GM21447 (cell line): ENCODE results near the gene COX14.

Experiments
- ATAC-seq: cut with Tn5 transposase; IDR thresholded peaks from one replicate; pipeline ENCODE4 v1.9.1; 2021; ENCODE audit not compliant: unreplicated experiment

COX14 gene

DNA sequence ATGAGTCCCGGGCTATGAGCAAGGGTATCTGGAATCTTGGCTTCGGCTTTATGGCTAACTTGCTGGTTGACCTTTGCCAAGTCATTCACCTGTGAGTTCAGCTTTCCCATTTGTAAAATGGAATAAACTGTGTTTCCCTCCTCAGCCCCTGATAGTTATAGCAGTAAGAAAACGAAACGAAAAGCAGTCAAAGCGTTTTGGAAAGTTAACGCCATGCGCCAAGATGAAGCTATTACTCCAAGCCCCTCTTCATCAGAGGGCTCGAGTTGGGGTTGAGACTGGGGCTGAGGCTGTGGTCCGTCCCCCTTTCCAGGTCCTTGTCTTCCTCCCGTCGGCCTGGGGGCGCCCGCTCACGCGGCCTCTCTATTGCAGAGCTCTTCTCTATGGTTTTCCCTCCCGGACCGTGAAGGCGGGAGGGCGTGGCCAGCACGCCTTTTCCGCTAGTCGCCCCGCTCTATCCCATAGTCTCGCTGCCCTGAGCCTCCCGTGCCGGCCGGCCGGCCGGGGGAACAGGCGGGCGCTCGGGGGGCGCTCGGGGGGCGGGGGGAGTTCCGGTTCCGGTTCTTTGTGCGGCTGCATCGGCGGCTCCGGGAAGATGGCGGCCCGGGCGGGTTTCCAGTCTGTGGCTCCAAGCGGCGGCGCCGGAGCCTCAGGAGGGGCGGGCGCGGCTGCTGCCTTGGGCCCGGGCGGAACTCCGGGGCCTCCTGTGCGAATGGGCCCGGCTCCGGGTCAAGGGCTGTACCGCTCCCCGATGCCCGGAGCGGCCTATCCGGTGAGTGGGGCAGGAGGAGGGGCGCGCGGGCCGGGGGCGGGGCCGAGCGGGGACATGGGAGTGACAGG, 27.0 kb upstream of the COX14 start, which contains the start of gene SMARCD1:
Gene SMARCD1, plus strand, starts transcription at position 568 of the 840 bp plus-strand sequence. Its CDS starts 28 bp downstream, at position 596.
- ATAC-seq: peak; percentile 80

DNA sequence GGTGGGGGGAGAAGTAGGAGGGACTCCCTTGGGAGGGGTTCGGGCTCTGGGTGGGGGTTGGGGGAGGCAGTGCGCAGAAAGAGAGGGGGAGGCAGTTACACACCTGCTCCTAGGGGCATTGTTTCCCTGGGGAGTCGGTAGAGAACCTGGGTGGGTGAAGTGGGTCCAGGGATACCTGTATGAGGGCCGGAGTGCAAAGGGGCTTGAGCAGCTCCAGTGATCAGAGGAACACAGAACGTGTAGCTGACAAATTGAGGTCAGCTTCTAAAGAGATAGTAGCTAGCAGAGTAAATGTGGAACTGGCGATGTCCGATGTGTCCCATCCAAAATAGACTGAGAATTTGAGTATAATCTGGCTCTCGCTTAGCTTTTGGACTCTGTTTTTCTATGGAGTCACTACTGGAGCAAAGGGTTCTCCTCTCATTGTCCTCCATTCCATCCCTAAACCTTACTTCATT, 26.4 kb upstream of the COX14 start:
- ATAC-seq: no peak

DNA sequence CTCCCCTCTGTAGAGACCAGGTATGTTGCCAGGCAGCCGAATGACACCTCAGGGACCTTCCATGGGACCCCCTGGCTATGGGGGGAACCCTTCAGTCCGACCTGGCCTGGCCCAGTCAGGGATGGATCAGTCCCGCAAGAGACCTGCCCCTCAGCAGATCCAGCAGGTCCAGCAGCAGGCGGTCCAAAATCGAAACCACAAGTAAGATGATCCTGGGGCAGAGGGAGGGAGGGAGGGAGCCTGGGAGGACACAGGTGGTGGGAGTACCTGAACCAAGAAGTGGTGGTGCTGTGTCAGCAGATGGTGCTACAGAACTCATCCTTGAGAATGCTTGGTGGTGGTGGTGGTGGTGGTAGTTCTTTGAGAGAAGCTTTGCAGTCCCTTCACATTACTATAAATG, 25.9 kb upstream of the COX14 start:
- no peak for ATAC-seq

DNA sequence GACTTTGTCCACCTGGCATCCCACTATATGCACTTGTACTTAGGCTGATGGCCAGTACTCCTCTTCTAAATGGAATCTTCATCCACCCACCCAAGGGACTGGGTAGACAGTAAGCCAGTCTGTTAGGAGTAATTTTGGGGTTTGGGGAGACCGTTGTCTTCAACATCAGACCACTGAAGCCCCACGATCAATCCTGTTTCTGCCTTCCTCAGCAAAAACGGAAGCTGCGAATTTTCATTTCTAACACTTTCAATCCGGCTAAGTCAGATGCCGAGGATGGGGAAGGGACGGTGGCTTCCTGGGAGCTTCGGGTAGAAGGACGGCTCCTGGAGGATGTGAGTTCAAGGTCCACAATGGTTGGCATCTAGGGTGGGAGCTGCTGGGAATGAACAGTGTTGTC, 24.9 kb upstream of the COX14 start:
- ATAC-seq: no peak

DNA sequence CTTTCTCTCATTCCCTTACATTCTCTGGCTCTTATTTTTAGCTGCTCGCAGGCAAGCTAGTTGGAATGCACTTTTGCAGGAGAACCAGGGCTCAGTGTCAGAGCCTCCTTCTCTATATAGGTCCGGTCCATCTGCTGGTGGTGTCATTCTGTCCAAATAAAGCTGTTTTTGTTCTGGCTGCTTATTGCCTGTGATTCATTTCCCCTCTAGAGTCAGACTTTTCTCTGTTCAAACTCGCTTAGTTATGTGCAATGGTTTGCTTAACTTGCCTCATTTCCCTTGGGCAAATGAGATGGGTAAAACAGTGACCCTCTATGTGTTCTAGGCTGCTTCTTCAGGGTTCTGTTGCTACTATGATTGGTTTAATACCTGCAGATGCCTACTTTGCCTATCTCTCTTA, 24.0 kb upstream of the COX14 start:
- no peak for ATAC-seq

DNA sequence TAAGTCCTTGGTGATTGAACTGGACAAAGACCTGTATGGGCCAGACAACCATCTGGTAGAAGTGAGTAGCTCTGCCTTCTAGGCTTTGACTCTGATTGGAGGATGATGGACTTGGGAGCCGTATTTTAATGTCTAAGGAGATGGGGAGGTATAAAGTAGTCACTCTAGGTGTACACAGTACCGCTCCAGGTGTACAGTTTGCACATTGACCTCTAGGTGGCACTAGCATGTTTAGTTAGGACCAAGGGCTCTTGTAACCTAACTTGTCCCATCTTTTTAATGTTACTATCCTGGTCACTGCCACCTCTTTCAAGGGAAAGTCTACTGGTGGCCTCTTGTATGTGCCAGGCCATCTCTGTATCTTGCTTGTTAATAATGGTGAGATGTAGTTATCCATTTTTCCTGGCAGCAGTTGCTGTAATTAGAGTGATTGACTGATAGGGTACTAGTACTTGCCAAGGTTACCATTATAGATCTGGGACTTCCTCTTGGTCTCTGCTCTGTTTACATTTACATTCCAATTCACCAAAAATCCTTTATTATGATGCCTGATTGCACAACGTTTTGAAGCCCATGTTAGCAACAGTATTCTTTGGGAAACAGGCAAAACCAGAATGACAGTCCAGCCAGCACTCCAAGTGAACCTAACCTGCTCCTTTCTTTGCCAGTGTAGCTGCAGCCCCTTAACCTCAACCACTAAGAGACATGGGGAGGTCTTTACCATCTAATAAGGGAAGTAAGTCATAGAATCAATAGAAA, 23.3 kb upstream of the COX14 start:
- no peak for ATAC-seq

DNA sequence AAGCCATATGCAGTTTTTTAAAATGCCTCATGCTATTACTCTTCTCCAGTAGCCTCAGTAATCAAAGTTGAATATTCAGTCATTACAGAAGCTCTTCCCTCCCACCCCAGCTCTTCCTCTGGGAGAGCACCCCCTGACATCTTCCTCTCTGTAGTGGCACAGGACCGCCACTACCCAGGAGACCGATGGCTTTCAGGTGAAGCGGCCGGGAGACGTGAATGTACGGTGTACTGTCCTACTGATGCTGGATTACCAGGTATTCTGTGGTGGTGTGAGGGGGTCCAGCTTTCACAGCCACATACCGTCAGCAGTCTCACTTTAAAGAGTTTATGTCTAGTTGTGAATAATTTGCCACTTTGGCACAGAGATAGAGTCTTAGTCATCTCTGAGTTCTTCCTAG, 22.3 kb upstream of the COX14 start:
- ATAC-seq: no peak

DNA sequence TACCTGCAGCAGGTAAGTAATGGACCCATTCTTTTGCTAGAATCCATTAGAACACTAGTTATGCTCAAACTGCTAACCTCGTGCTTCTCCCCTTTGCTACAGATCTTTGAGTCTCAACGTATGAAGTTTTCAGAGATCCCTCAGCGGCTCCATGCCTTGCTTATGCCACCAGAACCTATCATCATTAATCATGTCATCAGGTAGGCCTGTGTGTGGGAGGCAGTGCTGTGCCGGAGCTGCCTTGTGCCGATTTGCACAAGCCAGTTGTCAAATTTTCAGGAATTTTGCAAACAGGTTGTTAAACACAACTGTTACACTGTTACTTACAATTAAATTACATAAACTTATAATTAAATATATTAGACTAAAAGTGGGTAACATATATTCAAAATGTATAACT, 21.6 kb upstream of the COX14 start:
- no peak for ATAC-seq

DNA sequence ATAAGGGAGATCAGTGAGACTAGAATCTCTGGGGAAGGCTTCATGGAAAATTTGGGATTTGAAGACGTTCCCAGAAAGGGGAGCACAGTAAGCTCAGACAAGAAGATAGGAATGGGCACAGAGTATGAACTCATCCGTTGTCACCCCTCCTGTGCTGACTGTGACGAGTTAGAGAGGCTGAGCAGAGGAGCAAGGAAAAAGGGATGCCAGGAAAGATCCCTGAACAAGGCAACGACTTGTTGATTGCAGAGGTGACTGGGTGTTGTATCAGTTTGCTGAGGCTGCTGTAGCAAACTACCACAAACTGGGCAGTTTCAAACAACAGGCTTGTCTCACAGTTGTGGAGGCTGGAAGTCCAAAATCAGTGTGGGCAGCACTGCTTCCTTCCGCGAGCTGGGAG, 14.1 kb upstream of the COX14 start:
- ATAC-seq: no peak

DNA sequence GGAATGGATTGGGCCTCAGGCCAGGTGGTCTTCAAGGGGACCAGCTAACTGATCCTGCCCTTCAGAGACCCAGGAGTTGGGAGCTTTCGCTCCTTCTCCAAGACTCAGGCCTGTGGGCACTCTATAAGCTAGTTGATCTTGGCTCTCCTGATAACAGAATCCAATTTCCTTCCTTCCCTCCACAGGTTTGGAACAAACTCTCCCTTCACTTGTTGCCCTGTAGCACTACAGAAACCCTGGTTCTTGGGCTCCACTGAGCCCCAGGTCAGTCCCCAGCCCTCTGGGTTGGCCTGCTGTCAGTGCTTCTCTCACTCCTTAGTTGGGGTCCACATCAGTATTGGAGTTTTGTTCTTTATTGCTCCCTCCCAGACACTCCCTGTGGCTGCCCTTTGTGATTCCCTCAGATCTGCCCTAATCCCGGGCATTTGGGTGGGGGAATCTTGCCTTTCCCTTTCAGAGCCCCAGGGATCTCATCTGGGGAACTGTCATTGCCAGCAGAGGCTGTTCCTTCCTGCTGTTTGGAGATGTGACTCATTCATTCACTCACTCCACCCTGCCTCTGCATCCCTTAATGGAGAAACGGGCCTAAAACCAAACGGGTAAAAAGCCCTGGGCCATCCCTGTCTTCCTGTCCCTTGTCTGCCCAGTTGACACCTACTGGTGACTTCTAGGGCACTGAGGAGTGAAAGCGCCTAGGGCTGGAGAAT, 12.6 kb upstream of the COX14 start:
- ATAC-seq: no peak

DNA sequence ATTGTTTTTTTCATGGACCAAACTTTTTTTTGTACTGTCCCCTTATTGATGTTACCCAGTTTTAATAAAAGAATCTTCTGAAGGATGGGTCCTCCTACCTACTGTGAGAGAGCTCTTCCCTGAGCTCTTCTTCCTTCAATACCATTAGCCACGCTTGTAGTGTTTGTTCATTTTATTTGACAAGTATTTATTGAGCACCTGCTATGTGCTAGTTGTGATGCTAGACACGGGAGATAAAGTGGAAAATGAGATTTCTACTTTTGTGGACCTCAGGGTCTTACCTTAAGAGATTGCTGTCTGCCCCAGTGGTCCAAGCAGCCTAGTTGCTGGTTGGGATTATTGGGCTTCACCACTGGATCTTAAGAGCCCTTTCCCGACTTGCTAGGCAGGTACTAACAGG, 11.5 kb upstream of the COX14 start:
- no peak for ATAC-seq

DNA sequence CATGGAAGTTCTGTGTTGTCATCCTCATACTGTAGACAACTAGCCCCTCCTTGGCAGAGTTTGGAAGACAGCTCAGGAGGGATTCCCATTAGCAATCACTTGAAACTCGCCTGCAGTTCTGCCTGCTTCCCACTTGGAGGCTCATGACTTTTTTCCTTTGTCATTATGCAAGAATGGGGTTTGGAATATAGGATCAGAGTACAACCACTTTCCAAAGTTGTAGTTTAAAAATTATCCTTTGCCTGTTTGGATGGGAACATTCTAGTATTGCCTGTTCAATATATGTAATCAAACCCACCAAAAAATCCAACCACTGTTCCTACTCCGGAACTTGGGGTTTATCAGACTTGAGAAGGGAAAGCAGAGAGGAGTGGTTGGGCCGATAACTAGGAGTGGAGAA, 10.4 kb upstream of the COX14 start:
- no peak for ATAC-seq

DNA sequence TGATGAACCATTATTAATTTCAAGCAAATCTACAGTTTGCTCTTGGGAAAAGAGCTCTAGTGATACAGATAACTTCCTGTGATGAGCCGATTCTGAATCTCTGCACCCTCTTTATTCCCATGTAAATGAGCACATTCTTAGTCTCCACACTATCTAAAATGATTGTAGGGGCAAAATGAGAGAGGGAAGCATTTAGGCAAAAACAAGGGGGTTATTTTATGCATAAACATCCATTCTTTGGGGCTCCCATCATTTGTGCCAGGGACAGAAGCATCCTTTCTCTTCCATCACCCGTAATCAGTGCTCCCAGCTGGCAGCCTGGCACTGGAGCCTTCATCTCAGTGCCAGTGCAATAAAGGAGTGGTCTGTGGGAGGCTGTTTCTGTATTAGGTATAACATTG, 9.9 kb upstream of the COX14 start:
- no peak for ATAC-seq

DNA sequence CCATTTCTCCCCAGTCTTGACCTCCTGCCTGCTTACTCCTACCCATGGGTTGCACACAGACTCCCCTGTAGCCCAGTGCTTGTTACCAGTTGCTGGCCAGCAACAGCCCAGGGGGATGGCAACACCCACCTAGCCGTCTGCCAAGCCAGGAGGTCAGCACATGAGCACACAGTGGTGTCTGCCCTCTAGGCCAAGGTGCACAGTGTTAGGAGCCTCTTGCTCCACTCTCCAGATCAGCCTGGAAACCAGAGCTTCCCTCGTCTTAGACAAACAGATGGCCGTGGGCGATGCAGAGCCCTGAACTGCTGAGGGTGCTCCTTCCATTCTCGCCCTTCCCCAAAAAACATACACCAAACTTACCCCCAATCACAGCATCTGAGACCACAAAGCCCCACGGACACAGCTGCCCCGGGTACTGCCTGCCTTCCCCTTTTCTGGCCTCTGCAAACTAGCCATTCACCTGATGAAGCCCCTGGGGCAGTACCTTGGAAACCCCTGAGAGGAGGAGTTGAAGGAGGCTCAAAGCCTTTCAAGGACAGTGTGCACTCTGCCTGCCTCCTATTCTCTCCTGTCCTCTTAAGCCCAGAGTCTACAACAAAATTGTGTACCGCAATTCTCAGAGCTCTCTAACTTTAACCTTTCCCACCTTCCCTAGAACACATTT, 9.3 kb upstream of the COX14 start:
- ATAC-seq: no peak

DNA sequence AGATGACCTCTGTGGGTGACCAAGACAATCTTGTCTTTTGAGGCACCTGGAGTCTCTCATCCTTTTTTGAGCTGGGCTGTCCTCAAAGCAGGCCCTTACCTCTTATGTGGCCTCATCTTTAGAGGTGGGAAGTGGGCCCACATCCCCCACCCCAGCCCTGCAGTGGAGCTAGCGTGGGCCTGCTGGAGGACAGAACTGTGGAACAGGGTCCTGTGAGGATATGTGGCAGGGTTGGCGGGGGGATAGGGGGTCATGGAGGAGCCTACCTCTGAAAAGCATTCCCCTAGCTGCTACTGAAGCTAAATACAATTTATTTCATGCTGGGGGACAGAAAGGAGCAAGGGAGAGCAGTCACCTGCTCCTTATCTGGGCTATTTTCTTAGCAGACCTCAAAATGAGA, 8.7 kb upstream of the COX14 start:
- ATAC-seq: no peak

DNA sequence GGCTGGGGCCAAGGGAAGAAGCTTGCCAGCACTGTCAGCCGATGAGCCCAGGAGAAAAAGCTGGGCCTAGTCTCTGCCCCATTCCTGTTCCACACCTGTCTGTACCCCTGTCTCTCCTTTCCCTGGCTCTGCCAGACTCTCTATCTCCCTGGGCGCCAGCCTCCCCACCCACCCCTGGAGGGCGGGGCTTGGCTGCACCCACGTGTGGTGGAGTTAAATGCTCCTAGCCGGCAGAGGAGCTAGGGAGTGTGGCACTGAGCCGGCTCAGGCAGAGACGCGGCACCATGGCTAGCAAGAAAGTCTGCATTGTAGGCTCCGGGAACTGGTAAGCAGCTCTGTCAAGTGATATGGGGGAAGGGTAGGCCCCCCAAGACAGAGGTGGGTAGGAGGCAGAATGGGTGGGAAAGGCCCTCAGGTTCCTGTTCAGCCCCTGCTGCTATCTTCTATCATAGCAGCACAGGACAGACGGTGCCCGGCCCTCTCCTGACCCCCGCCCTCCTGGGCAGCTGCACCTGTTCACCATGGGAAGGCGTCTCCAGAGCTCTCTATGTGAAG, 8.2 kb upstream of the COX14 start, which contains the start of gene GPD1:
Gene GPD1, plus strand, starts transcription at position 242 of the 555 bp plus-strand sequence. Its CDS starts 43 bp downstream, at position 285.
- ATAC-seq: no peak

DNA sequence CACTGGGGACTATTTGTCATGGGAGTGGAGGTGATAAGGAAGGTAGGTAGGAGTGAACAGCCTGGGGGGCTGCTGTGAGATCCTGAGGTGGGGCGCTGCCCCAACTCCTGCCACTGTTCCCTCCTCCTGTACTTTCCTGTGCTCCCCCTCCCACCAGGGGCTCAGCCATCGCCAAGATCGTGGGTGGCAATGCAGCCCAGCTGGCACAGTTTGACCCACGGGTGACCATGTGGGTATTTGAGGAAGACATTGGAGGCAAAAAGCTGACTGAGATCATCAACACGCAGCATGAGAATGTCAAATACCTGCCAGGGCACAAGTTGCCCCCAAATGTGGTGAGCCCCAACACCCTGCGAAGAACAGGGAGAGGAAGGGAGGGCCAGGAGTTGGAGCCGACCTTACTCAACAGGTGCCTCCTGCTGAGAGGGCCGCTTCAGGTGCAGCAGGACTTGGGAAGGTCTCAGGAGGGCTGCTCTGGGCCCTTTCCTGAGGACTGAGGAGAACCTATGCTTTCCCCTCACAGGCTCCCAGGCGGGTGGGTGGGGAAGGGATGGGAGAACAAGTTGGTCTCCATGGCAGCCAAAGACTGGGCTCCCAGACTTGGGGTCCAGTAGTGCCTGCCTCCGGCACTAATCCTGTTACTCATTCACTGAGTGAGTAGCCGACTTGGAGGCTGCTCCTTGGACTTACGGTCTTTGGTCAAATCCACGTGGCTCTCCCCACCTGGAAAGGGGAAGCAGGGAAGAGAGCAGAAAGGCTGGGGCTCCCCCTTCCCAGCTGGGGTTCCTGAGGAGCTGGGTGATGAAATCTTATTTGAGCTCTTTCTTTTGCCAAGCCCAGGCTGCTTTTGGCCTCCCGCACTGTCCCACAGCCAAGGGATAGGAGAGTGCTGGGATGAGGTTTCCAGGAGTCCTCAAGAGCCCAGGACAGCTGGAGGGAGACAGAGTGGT, 7.3 kb upstream of the COX14 start:
- no peak for ATAC-seq

DNA sequence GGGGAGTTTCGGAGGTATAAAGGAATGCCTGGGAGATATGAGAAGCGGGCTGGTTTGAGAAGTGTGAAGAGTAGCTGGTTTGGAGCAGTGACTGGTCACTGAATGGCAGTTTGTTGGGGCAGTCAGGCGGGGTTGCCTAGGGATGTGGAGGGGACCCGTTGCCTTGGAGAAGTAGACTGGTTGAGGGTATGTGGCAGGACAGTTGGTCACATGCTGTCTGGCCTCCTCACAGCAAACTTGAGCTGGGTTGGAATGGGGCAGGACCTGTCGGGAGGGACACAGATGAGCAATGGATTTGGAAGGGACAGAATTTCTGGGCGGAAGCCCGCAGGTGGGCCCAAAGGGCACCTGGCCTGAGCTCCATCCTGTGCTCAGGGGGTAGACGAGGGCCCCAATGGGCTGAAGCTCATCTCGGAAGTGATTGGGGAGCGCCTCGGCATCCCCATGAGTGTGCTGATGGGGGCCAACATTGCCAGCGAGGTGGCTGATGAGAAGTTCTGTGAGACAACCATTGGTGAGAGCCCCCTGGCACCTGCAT, 6.1 kb upstream of the COX14 start:
- no peak for ATAC-seq

DNA sequence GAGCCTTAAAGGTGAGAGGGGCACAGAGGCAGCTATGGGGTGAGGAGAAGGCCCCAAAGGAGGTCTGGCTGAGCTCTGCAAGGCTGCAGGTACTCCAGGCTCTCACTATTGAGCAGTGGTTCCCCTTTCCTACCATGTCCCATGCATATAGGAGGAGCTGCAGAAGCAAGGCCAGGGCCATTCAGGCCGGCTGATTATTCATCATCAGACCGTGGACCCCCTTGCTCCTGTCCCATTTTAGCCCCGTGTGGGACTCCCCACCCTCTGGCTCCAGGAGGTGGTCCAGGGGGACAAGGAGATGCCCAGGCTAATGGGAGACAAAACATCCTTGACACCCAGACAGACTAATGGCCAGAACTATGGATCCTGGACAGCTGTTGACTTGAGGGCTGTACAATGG, 5.1 kb upstream of the COX14 start:
- ATAC-seq: no peak
